IMR-90 (cell line): ENCODE results near the gene GTF2A1L. TPM values are rescaled to one million over a fixed set of nuclear protein-coding genes. Genes with fewer than 3 reads are reported as not detected.

ENCODE experiments used
- ATAC-seq: fragments of 200-7000 bp; cut with Tn5 transposase; 2 replicates; pipeline ENCODE4 v1.9.1; 2020; ENCODE audit warnings: low read depth, mild to moderate bottlenecking, moderate library complexity
- BruUV-seq: library from RNA; stranded (reverse); fragments of 400-500 nt; replicated peaks from 2 replicates; lab custom pipeline; 2021; lab: Mats Ljungman, UMichigan
- CTCF ChIA-PET: fragments of 300-600 bp; formaldehyde crosslinking; extraction: SDS; loops from one replicate; lab custom pipeline; 2021; ENCODE audit warnings: antibody characterized with exemption; lab: Yijun Ruan, JAX
- POLR2A ChIA-PET: fragments of 300-600 bp; sonication (Branson Sonifier 250); formaldehyde crosslinking; loops from one replicate; lab custom pipeline; 2022; ENCODE audit warnings: antibody characterized with exemption; ENCODE audit not compliant: unreplicated experiment; lab: Charles Lee
- DNase-seq: peaks from one replicate; pipeline ENCODE4 v3.0.0; 2013
- H2AFZ ChIP-seq: replicated peaks from 2 replicates; pipeline ENCODE3; 2013; ENCODE audit warnings: low read length, mild to moderate bottlenecking; ENCODE audit not compliant: poor library complexity
- H2AK5ac ChIP-seq: 2 replicates; pipeline ENCODE4 v1.6.1; 2013; ENCODE audit warnings: low read depth, low read length, inconsistent platforms
- H2AK9ac ChIP-seq: replicated peaks from 2 replicates; pipeline ENCODE3; 2013; ENCODE audit warnings: mild to moderate bottlenecking, low read depth, low read length, moderate library complexity; ENCODE audit not compliant: poor library complexity
- H2BK120ac ChIP-seq: 2 replicates; pipeline ENCODE4 v1.6.1; 2013; ENCODE audit warnings: low read depth, low read length, inconsistent platforms
- H2BK15ac ChIP-seq: 3 replicates; pipeline ENCODE4 v1.6.1; 2013; ENCODE audit warnings: low read depth, low read length, inconsistent platforms
- H2BK20ac ChIP-seq: 2 replicates; pipeline ENCODE4 v1.6.1; 2013; ENCODE audit warnings: low read depth, mild to moderate bottlenecking, inconsistent platforms, low read length, moderate library complexity
- H2BK5ac ChIP-seq: 2 replicates; pipeline ENCODE4 v1.6.1; 2013; ENCODE audit warnings: mild to moderate bottlenecking, low read depth, low read length, inconsistent platforms; ENCODE audit not compliant: poor library complexity, severe bottlenecking
- H3K14ac ChIP-seq: replicated peaks from 2 replicates; pipeline ENCODE4 v1.6.1; 2013; ENCODE audit warnings: low read depth, low read length, inconsistent platforms
- H3K18ac ChIP-seq: 2 replicates; pipeline ENCODE4 v1.6.1; 2013; ENCODE audit warnings: low read depth, low read length, control low read depth
- H3K23ac ChIP-seq: 2 replicates; pipeline ENCODE4 v1.6.1; 2013; ENCODE audit warnings: low read depth, low read length, inconsistent platforms
- H3K27ac ChIP-seq: 2 replicates; pipeline ENCODE4 v1.5.1; 2013; ENCODE audit warnings: mild to moderate bottlenecking, control low read depth, low read length; ENCODE audit not compliant: insufficient read depth
- H3K27me3 ChIP-seq: 2 replicates; pipeline ENCODE4 v1.6.1; 2013; ENCODE audit warnings: low read length; ENCODE audit not compliant: control insufficient read depth, insufficient read depth
- H3K36me3 ChIP-seq: 2 replicates; pipeline ENCODE4 v1.6.1; 2013; ENCODE audit warnings: low read length, mixed read lengths; ENCODE audit not compliant: control insufficient read depth, insufficient read depth
- H3K4ac ChIP-seq: 2 replicates; pipeline ENCODE4 v1.6.1; 2013; ENCODE audit warnings: low read depth, low read length, inconsistent platforms
- H3K4me1 ChIP-seq: 2 replicates; pipeline ENCODE4 v1.6.1; 2013; ENCODE audit warnings: low read length, mixed read lengths; ENCODE audit not compliant: control insufficient read depth, insufficient read depth
- H3K4me2 ChIP-seq: 2 replicates; pipeline ENCODE4 v1.6.1; 2013; ENCODE audit warnings: low read depth, mild to moderate bottlenecking, control low read depth, low read length, moderate library complexity
- H3K4me3 ChIP-seq: 2 replicates; pipeline ENCODE4 v1.5.1; 2013; ENCODE audit warnings: low read depth, mild to moderate bottlenecking, control low read depth, low read length, moderate library complexity; ENCODE audit not compliant: insufficient read depth
- H3K56ac ChIP-seq: 2 replicates; pipeline ENCODE4 v1.6.1; 2013; ENCODE audit warnings: low read length, inconsistent platforms; ENCODE audit not compliant: insufficient read depth; ENCODE audit errors: extremely low read depth
- H3K79me1 ChIP-seq, 2 experiments: 2 replicates each; pipeline ENCODE4 v1.6.1; 2013; ENCODE audit warnings: low read length in 2 of 2, inconsistent platforms in 1 of 2, low read depth in 1 of 2
- H3K9ac ChIP-seq: 2 replicates; pipeline ENCODE4 v1.6.1; 2013; ENCODE audit warnings: low read depth, low read length, control low read depth
- H3K9me1 ChIP-seq: 2 replicates; pipeline ENCODE4 v1.6.1; 2013; ENCODE audit warnings: low read length, inconsistent platforms; ENCODE audit not compliant: insufficient read depth
- H3K9me3 ChIP-seq: 2 replicates; pipeline ENCODE4 v1.6.1; 2013; ENCODE audit warnings: low read length; ENCODE audit not compliant: control insufficient read depth, insufficient read depth
- H4K20me1 ChIP-seq: 2 replicates; pipeline ENCODE4 v1.6.1; 2013; ENCODE audit warnings: low read length, inconsistent platforms; ENCODE audit not compliant: insufficient read depth
- H4K5ac ChIP-seq: 2 replicates; pipeline ENCODE4 v1.6.1; 2013; ENCODE audit warnings: mild to moderate bottlenecking, low read depth, low read length, control low read depth
- H4K8ac ChIP-seq, 2 experiments: 2 replicates each; pipeline ENCODE4 v1.6.1; 2013; ENCODE audit warnings: low read depth in 2 of 2, low read length in 2 of 2, control low read depth in 1 of 2, inconsistent platforms in 1 of 2
- H4K91ac ChIP-seq: 2 replicates; pipeline ENCODE4 v1.6.1; 2013; ENCODE audit warnings: low read depth, low read length, inconsistent platforms; ENCODE audit not compliant: insufficient read depth
- CTCF ChIP-seq: conservative IDR thresholded peaks from 2 replicates; pipeline ENCODE4 v1.5.1; 2012; ENCODE audit warnings: mild to moderate bottlenecking, low read depth, low read length, improper control_type of control experiment
- MXI1 ChIP-seq: IDR thresholded peaks from 2 replicates; pipeline ENCODE4 v1.6.1; 2012; ENCODE audit warnings: low read depth, mild to moderate bottlenecking, low read length, moderate library complexity, borderline replicate concordance
- SMC3 ChIP-seq: fragments of 150-350 bp; IDR thresholded peaks from 2 replicates; pipeline ENCODE4 v1.6.1; 2016; ENCODE audit warnings: low read depth, mild to moderate bottlenecking, antibody characterized with exemption, low read length, moderate library complexity
- WGBS, 2 experiments: methylation state at CpG; one replicate each; pipeline versions ENCODE4 v1.1.5 to v1.1.7; 2013; ENCODE audit warnings: missing lambda C conversion rate in 2 of 2; ENCODE audit not compliant: insufficient read length in 1 of 2; ENCODE audit errors: extremely low coverage in 2 of 2; 5-methylcytosine and 5-hydroxymethylcytosine counted together
- dilution Hi-C: fragments of 300-500 bp; cut with HindIII; formaldehyde crosslinking; loops from one replicate; pipeline ENCODE4 v1.14.3; 2018; ENCODE audit warnings: low sequenced_read_pairs; ENCODE audit not compliant: unreplicated experiment
- in situ Hi-C: fragments of 300-500 bp; cut with MboI; formaldehyde crosslinking; loops from 3 replicates; pipeline ENCODE4 v1.14.3; 2019; ENCODE audit warnings: low sequenced_read_pairs, inconsistent platforms, mixed read lengths
- intact Hi-C: fragments of 100-400 bp; cut with micrococcal nuclease; formaldehyde crosslinking; loops from 2 replicates; pipeline ENCODE4 v1.10.0; 2022
- polyA plus RNA-seq, 3 experiments: library from polyadenylated mRNA; depleted of rRNA; stranded (reverse); fragments of >200 nt; gene quantifications; 2 replicates each; pipeline ENCODE4 v1.2.3, GENCODE V29; 2012; ENCODE audit warnings: low replicate concordance in 1 of 3
- total RNA-seq: library from RNA; depleted of rRNA; stranded (reverse); fragments of >200 nt; gene quantifications from 2 replicates; pipeline ENCODE4 v1.2.3, GENCODE V29; 2012

GTF2A1L gene
- total and polyA plus RNA-seq, 2 of the 4 experiments (the other 2 are of a cell fraction) = not detected

- no peak overlapping the region for H3K23ac ChIP-seq
- no peak overlapping the region for H2AK9ac ChIP-seq
- BruUV-seq = no TSS peak
- dilution Hi-C loops = no loop called here
- no peak overlapping the region for H3K18ac ChIP-seq
- H3K56ac ChIP-seq = peak overlapping the region; percentile 70; the same call in 1 of the 2 replicates
- no peaks in the 10 kb centered on the region for H4K20me1 ChIP-seq
- H3K27me3 ChIP-seq = no peaks in the 10 kb centered on the region
- no peaks in the 10 kb centered on the region for H3K9me1 ChIP-seq
- no peaks in the 10 kb centered on the region for H3K79me1 ChIP-seq
- H2BK15ac ChIP-seq = no peak overlapping the region
- no peaks in the 10 kb centered on the region for H3K36me3 ChIP-seq
- ATAC-seq = peak; percentile 83
- H3K27ac ChIP-seq = no peak overlapping the region; the same call in 1 of the 2 replicates
- peak overlapping the region; percentile 39; the same call in 1 of the 2 replicates for H4K91ac ChIP-seq
- H3K14ac ChIP-seq = no peak overlapping the region
- in situ Hi-C loops = no loop called here
- no peak for TF ChIP-seq MXI1
- TF ChIP-seq CTCF = no peak
- no peak for TF ChIP-seq SMC3
- peak overlapping the region; percentile 81; the same call in 1 of the 2 replicates for H2BK20ac ChIP-seq
- H3K9me3 ChIP-seq = no peaks in the 10 kb centered on the region
- H2AFZ ChIP-seq = no peak overlapping the region
- CTCF ChIA-PET = no interaction called here
- peak overlapping the region; percentile 82 for H2BK5ac ChIP-seq
- H2AK5ac ChIP-seq = no peak overlapping the region
- WGBS, 2 experiments = no CpG with 5 or more reads among the region's 3 CpGs
- H3K4ac ChIP-seq = peak overlapping the region; percentile 65; the same call in 1 of the 2 replicates
- intact Hi-C loops = loop anchor here (5.0 kb wide), 1 partner anchor 92 kb away; no protein-coding TSS in a partner anchor
- peak overlapping the region; percentile 37; the same call in 1 of the 2 replicates for H3K4me2 ChIP-seq
- no peak overlapping the region for H3K4me3 ChIP-seq
- peak overlapping the region; percentile 23 to 45; a peak in 1 of 4 replicates for H4K8ac ChIP-seq
- DNase-seq = peak; percentile 64
- peak overlapping the region; percentile 91 for H2BK120ac ChIP-seq
- H4K5ac ChIP-seq = no peak overlapping the region
- POLR2A ChIA-PET = interaction anchor here (0.6 kb wide), 1 partner anchor 32 kb away, joined by 3 read pairs; no protein-coding TSS in a partner anchor
- H3K4me1 ChIP-seq = peaks cover 4% of the 10 kb centered on the region; the same call in 1 of the 2 replicates
- H3K9ac ChIP-seq = peak overlapping the region; percentile 30; the same call in 1 of the 2 replicates
Measured at GRCh38 chr2:48694149-48694548, 76.5 kb downstream of the GTF2A1L start.
